DMS153 treated with DMSO at 0.1 percent for 48 hours (cell line): ENCODE results near the gene FAM13A.
"Not testable (repeated sequence)": the region's sequence is repeated elsewhere in the genome, so short reads cannot be mapped to it uniquely, and the experiment has no call there.

Experiments used
- DNase-seq: peaks from one replicate; lab custom pipeline; 2025; ENCODE audit not compliant: unreplicated experiment; lab: John Stamatoyannopoulos, UW

FAM13A gene

DNA sequence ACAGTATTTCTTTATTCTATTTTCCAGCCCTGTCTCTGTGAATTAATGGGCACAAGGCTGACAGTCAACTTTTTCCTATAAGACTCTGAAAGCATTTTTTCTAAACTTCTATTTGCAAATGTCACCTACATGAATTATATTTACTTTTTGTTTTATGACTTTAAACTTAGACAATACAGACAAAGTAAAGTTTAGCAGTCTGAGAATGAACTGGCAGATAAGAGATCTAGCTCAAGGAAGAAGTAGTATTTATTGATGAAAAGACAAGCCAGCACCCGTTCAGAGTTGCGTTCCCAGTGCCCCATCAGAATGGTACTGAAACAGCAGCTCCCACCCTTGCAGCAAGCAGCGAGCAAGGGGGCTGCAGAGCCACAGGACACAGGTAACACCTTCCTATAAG, 148.5 kb downstream of the FAM13A start:
- DNase-seq = no peak

GRCh38 chr4:88908003-88908402, 149.0 kb downstream of the FAM13A start:
- DNase-seq = no peak

DNA sequence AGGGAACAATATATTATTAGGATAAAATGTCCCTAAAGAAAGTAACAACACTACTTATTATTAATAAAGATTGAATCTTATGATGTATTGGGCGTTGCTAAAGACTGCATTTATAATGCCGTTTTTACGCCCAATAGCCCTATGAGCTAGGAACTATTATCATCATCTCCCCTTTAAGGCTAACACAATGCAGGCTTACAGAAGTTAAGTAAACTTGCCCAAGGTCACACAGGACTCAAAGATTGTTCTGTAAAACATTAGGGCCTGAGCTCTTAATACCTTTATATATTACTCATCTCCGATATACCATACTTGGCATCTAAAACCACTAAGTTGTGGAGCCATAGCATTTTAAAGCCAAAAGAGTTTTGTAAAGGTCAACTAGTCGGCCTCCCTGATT, 149.5 kb downstream of the FAM13A start:
- DNase-seq = no peak

- DNase-seq = not testable (repeated sequence)
Measured at GRCh38 chr4:88904240-88904639, 152.7 kb downstream of the FAM13A start.

DNA sequence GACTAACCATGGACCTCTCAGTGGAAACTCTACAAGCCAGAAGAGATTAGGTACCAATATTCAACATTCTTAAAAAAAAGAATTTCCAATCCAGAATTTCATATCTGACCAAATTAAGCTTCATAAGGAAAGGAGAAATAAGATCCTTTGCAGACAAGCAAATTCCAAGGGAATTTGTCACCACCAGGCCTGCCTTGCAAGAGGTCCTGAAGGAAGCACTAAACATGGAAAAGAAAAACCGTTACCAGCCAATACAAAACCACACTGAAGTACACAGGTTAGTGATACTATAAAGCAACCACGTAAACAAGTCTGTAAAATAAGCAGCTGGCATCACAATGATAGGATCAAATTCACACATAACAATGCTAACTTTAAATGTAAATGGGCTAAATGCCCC, 156.6 kb downstream of the FAM13A start:
- DNase-seq = no peak

DNA sequence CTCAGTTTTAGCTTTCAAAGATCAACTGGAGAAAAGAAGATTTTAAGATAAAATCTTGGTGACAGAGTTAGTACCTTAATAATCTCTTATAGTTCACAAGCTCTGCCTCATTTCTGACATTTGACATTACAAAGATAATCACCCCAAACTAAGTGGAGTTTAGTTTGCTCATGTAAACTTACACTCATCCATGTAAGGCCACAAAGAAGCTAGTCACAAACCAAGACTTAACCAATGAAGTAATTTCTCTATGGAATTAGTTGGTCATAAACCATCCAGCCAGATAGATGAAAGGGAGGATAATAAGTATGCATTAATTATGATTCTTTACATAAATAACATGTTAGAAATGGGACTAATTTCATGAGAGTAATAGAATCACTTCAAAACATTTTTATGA, 159.2 kb downstream of the FAM13A start:
- DNase-seq = no peak

DNA sequence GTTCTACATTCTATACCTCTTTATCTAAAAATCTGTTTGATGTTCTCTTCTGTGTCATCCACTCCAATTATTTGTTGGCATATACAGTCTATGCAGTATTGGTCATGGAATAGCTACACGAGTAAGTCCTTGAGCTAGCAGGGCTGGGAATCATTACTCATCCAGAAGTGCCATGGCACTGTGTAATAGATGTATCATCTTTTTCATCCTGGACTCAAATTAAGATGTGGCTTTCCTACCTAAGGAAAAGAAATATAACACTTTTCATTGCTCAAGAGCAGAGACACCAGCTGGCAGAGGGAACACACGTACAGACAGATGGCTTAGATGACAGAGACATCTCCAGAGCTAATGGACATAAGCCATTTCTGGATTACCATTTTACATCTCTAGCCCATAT, 159.8 kb downstream of the FAM13A start:
- no peak for DNase-seq

- DNase-seq = no peak
Measured at GRCh38 chr4:88893961-88894360, 163.0 kb downstream of the FAM13A start.

DNA sequence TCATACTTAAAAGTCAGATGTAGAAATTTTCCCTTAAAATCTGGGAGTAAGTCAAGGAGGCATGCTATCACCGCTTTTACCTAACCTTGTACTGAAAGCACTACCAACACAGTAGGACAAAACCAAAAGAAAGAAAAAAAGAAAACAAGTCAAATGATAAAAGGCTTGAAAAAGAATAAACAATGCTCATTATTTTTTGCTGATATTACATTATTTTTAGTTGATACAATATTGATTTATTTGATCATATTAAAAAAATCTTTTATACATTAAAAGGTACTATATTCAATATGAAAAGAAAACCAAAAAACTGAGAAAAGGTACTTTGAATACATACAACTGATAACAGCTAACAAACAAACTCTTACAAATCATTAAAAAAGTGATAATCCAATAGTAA, 164.3 kb downstream of the FAM13A start:
- DNase-seq = no peak

- DNase-seq = no peak
Measured at GRCh38 chr4:88891636-88892035, 165.3 kb downstream of the FAM13A start.

DNA sequence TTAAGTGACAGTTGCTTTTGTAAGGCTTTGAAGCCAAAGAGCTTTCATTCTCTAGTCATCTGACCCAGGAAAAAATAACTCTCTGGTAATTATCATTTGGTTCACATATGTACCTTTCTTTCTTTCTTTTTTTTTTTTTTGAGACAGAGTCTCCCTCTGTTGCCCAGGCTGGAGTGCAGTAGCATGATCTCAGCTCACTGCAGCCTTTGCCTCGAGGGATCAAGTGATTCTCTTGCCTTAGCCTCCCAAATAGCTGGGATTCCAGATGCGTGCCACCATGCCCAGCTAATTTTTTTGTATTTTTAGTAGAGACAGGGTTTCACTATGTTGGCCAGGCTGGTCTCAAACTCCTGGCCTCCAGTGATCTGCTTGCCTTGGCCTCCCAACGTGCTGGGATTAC, 169.6 kb downstream of the FAM13A start:
- DNase-seq = not testable (repeated sequence)

GRCh38 chr4:88881227-88881569, 175.8 kb downstream of the FAM13A start:
- no peak for DNase-seq

DNA sequence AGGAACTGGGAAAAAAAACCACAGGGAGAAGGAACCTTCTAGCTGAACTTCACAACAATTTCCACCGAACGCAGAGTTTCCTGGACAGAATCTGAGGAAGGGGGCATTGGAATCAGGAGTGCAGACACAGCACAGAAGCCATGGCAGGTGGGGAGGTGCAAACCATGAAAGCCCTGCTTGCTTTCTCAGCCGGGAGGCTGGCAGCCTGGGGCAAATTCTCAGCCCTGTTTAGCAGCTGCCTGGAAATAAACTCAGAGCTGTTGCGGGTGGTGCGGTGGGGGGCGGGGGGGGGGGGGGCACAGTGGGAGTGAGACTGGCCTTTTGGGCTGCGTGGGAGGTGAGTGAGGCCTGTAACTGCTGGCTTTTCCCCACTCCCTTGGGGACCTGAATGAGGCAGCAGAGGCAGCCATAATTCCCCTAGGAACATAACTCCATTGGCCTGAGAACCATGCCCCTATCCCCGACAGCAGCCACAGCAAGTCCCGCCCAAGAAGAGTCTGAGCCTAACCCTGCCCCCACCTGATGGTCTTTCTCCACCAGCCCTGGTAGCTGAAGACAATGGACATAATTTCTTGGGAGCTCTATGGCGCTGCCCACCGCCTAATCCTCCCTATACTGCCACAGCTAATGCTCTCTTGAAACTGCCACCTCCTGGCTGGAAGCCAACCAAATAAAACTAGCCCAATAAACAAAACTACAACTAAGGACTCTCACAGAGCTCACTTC, 176.3 kb downstream of the FAM13A start:
- DNase-seq = peak; percentile 48

DNA sequence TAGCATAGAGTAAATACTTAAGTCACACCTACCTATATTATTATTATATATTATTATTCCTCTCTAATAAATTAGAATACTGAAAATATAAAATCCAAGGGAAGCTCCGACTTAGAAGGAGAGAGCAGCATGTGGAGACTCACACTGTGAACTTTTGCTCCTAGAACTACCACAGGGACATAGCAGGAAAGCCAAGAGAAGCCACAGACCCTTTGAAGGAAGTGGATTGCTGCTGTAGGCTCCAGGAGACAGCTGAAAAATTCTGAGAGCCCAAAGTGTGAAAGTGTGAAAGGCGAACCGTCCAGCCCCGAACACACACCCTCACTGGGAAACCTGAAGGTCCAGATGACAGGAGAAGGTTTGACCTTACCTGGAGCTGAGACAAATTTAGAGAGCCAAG, 177.0 kb downstream of the FAM13A start:
- DNase-seq = no peak

- no peak for DNase-seq
Measured at GRCh38 chr4:88878642-88879041, 178.3 kb downstream of the FAM13A start.

GRCh38 chr4:88870428-88870827, 186.6 kb downstream of the FAM13A start:
- no peak for DNase-seq

DNA sequence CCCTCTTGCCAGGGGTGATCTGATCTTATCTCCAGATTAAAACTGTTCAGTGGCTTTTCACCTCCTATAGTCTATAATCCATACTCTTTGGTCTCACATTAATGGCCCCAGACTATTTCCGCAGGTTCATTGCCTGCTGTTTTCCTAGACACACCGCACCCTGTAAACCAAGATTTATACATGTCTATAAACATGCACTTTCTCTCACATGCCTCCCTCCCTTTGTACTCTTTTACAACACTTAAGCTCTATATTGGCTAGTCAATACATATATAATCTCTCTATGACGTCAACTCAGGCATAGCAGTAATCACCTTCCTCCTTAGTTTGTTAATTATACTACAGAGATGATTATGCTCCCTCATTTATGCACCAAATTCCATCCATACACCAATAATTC, 188.5 kb downstream of the FAM13A start:
- DNase-seq = no peak

DNA sequence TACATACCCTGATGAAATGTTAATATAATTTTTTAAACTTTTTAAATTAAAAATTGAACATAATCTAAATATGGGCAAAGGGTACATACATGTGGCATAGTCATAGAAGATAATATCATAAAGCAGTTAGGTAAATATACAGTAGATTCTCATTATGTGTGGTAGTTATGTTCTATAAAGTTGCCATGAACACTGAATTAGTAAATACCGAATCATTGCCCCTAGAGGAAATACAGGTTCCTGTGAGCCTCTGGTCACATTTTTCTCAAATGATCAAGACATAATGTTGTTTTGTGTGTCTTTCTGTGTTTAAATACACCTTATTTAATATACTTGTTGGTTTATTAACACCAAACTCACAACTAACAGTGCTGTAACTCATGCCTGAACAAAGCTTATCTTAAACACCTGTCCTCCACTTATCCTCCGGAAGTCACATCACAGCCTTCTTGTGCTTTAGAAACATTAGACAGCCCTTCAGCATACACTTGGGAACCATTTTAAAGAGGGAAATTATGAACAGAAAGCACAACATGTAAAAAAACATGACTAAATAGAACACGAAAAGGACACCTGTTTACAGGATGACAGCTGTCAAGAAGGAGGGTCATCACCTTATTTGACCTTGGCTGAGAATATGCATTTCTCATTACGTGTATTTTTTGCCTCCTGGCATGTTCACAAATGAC, 190.0 kb downstream of the FAM13A start:
- DNase-seq = peak; percentile 78

DNA sequence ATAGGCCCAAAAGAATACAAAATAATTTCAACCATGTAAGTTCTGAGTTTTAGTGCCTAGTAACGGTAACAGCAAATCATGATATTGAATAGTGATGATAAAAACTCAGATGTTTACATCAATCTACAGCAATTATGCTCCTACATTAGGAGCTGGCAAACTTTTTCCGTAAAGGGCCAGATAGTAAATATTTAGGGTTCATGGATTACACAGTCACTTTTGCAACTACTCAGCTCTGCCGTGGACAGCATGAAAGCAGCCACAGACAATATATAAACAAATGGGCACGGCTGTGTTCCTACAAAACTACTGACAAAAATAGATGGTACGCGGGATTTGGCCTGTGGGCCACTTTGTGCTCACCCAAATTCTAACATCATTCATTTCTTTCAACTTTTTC, 191.5 kb downstream of the FAM13A start:
- DNase-seq = no peak

- no peak for DNase-seq
Measured at GRCh38 chr4:88865046-88865445, 191.9 kb downstream of the FAM13A start.

GRCh38 chr4:88860586-88860985, 196.4 kb downstream of the FAM13A start:
- no peak for DNase-seq

GRCh38 chr4:88859191-88859812, 197.7 kb downstream of the FAM13A start:
- no peak for DNase-seq
